GM21447 (cell line): ENCODE data around the gene TRAPPC2L.
"Not testable (repeated sequence)": the region's sequence is repeated elsewhere in the genome, so short reads cannot be mapped to it uniquely, and the experiment has no call there.

Experiments
- ATAC-seq: cut with Tn5 transposase; IDR thresholded peaks from one replicate; pipeline ENCODE4 v1.9.1; 2021; ENCODE audit not compliant: unreplicated experiment

TRAPPC2L gene

DNA sequence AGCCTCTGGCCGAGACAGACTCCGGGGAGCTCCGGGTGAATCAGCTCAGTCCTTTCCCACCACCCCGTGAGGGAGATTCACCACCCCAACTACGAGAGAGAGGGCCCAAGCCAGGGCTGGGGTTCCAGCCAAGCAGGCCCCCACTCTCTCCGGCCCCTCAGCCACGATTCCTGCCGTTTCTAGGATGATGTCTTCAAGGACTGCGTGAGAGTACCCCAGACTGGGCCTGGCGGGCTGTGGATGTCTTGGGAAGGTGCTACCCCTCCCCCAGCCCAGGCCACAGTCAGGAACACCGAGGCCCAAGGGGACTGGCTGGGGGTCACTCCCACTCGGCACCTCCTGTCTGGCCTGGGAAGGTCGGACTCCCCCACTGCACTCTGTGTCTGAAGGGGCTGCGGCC lies 31.1 kb downstream of the TRAPPC2L start:
- no peak for ATAC-seq

DNA sequence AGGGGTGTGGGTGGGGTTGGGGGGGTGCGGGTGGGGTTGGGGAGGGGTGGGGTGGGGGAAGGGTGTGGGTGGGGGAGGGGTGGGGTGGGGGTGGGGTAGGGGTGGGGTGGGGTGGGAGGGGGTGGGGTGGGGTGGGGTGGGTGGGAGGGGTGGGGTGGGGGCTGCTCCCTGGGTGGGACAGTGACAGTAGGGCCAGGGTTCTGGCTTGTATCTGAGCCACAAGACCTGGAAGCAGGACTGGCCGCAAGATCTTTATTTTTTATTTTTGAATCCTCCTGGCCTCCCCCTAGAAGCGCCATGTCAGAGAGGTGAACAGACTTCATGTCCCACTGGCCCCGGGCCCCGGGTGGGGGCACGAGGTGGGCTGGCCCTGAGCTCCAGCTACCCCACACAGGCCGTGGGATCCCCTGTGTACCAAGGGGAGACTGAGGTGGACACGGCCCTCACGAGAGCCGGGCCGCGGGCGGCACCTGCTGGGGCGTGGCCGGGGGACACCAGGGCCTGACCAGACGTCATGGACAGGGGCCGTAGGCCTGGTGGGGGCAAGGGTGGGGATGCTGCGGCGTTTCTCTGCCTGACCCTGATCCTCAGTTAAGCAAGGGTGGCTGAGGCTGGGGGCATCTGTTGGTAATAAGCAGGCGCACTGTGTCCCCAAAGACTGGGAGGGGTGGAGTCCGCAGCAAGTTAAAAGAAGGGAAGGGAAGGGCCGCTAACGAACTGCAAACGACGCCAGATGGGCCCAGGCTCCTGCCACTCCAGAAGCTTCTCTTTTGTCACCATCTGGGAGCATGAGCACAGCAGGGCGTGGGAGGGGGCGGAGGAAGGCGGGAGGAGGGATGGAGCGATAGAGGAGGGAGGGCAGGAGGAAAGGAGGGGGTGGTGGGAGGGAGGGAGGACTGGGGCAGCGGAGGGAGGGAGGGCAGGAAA lies 31.8 kb downstream of the TRAPPC2L start:
- ATAC-seq: no peak

DNA sequence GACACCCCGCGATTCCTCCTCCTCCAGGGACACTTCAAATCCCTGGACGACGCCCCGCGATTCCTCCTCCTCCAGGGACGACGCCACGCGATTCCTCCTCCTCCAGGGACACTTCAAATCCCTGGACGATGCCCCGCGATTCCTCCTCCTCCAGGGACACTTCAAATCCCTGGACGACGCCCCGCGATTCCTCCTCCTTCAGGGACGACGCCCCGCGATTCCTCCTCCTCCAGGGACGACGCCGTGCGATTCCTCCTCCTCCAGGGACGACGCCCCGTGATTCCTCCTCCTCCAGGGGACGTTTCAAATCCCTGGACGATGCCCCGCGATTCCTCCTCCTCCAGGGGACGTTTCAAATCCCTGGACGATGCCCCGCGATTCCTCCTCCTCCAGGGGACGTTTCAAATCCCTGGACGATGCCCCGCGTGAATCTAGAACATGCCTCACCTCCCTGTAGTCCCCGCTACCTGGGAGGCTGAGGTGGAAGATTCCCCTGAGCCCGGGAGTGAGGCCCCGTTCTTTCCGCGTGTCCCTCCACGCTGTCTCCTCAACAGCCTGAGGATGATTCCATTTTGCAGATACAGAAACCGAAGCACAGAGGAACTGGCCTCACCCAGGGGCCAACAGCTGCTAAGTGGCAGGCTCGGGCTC lies 32.9 kb downstream of the TRAPPC2L start:
- not testable (repeated sequence) for ATAC-seq

DNA sequence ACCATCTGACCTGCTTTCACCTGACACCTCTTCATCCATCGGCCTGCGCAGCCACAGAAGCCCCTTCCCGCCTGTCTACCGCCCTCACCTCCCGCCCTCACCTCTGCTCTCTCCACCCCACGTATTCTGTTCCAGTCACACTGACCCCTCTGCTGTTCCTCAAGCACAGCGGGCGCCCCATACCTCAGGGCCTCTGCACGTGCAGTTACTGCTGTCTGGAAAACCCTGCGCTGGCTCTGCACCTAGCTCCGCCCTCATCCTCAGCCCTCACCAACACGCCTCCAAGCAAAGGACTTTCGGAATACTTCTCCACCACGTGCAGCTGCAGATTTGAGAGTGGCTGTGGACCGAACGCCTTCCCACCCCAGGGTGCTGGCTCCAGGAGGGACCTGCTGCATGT lies 34.2 kb downstream of the TRAPPC2L start:
- no peak for ATAC-seq

DNA sequence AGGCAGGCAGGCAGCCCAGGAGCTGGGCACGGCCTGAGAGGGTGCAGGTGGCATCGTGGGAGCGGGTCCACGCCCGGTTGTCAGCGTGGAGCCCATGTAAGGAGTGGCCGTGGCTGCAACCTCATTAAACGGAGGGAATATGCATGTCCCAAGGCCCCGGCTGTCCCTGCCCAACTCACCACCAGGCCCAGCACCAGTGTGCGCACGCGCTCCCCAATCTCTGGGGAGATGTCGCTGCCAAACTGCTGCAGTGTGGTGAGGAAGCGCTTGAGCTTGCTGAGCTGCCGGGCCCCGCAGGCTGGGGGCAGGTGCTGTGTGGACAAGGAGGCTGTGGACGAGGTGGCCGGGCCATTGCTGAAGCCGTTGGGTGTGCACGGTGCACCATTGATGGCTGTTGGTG lies 35.1 kb downstream of the TRAPPC2L start:
- no peak for ATAC-seq

DNA sequence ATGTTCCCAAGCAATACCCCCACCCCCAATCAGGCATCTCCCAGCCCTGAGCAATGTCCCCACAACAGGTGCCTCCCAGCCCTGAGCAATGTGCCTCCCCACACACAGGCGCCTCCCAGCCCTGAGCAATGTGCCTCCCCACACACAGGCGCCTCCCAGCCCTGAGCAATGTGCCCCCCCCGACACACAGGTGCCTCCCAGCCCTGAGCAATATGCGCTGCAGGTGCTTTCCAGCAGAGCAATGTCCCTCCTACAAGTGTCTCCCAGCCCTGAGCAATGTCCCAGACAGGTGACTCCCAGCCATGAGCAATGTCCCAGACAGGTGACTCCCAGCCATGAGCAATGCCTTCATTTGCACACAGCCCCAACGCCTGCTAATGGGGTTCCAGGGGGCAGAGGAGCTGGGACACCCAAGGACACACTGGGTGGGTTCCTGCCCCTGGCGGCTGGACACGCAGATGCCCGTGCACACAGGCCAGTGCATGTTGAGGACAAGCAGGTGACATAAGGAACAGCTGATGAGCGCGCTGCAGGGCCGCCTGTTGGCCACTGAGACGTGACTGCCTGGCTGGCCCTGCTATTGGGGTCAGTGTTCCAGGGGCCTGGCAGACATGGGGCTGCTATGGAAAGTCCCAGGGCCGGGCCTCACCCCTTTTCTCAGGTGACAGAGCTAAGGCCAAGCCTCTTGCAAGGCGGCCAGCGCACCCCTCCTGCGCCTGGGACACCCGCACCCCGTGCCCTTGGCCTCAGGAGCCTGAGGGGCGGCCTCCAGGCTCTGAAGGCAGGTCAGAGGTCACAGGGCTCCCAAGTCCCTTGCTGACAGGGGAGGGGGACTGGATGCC lies 36.4 kb downstream of the TRAPPC2L start:
- no peak for ATAC-seq

DNA sequence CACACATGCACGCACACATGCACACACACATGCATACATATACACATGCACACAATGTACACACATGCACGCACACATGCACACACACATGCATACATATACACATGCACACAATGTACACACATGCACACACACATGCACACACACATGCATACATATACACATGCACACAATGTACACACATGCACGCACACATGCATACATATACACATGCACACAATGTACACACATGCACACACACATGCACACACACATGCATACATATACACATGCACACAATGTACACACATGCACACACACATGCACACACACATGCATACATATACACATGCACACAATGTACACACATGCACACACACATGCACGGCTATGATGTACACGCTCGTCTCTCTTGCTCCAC lies 37.3 kb downstream of the TRAPPC2L start:
- ATAC-seq: not testable (repeated sequence)

DNA sequence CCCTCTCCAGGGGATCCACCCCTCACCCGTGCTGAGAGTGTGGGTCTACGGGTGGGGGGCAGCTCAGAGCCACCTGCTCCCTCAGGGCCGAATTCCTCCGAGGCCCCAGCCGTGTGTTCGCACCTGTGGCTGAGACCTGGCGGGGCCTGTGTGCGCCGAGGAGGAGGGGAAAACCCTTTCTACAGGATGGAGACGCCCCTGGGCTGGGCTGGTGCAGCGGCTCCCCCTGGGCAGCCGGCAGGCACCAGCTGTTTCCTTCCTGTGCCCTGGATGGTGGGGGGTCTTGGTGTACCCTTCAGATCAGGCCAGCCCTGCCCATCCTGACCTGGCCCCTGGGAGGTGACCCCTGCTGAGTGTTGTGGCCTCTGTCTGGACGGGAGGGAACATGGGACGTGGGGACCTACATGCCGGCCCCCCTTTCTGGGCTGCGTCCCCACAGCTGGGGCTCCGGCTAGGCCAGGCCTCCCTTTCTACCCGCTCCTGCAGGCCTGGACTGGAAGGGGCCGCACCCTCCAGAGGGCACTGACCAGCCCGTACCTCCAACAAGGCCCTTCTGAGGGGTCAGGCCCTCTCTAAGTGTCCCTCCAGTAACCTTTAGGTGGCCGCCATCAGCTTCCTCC lies 37.9 kb downstream of the TRAPPC2L start:
- ATAC-seq: no peak

DNA sequence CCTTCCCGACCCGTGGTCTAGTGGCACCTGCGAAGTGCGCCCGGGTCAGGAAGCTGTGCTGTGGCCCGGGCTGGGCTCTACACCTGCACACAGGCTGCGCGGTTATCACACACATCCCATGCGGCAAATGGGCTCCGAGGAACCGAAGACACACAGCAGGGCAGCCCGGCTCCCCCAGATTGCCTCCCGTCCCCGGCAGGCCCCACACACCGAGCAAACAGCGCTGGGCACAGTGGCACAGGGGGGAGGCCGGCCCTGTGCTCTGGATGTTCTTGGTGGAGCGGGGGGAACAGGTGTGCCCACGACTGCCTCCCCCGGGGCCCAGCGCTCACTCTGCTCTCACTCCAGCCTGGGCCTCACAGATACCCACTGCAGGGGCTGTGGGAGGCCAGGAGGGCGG lies 38.4 kb downstream of the TRAPPC2L start:
- no peak for ATAC-seq

DNA sequence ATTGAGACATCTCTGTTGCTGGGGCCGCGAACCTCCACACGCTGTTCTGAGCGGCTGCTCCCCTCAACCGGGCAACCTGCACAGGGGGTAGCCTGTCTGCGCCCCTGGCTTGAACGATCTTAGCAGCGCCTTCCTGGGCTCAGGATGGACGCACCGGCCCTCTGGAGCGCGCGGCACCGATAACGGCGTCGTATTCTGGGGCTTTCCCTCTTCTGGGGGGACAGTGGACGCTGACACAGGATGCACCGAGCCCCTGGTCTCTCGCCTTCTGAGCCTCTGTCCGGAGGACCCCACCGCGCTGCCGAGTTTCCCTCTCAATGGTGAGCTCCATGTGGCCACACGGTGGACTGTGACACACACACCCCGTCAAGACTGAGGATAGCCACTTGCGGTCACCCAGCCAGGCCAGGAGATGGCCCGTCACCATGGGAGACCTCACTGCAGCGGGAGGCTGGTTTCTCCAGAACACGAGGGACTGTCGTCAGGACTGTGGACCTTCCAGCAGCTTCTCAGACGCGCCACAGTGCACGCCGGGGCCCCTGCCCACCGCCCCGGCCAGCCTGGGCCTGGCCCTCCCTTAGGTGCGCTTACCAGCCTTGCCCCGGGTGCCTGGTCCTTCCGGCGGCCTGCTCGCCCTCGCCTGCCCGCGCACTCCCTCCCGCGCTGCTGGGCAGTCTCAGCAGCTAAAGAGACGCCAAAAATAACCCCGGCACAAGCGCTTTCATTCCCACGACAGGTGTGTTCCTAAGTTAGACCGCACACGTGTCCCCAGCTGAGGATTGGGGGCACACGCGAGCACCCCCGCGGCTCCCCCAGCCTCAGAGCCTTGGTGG lies 39.5 kb downstream of the TRAPPC2L start:
- no peak for ATAC-seq

DNA sequence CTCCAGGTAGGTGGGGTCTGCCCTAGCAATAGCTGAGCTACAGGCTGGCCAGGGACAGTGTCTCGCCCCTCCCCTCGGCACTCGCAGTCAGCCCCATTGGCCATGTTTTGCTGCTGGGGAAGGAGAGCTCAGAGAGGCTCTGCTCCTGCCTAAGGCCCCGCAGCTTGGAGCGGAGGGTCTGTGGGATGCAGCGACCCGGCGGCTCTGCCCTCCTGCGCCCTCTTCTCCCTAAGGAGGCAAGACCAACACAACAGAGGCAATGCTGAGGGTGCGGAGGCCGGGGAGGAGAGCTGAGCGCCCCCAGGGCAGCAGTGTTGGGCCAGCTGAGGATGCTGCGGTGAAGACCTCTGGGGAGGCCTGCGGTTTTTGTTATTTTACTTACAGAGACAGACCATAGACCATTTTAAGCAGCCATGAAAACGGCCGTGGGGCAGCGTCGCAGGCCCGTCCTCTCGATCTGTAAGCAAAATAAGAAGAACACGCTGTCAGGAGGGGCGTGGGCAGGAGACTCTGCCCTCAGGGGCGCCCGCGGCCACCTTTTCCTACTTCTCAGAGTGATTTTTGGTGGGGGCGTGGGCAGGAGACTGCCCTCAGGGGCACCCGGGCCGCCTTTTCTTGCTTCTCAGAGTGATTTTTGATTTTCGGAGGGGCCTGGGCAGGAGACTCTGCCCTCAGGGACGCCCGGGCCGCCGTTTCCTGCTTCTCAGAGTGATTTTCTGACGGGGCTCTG lies 40.9 kb downstream of the TRAPPC2L start:
- no peak for ATAC-seq

DNA sequence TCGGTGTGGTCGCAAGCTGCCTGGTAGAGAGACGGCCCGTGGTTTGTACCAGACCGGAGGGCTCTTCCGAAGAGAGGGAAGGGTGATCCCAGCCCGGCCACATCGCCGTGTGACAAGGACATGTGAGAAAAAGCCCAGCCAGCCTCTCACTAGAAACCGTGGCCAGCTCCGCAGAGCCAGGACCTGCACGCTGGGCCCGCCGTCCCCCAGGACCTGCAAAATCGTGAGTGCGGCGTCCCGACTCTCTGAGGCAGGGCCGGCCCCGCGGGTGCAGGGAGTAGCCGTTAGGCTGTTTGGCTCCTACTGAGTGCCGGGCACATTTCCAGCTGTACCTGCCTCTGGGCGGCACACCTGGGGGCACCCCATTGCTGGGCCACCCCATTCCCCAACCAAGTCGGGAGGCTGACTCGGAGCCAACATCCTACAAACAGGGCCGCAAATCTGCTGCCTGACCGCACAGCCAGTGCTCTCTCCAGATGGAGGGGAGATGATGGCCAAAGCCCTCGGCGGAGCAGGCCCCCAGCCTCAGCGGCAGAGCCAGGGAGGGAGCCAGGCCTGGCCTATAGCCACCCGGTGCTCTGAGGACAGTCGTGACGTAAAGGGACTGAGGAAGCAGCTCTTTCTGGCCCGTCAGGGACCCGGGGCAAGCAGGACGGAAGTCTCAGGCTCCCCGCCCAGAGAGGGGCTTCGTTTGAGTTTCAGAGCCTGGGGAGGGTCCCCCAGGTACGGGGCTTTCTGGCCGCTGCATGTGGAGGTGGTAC lies 43.2 kb downstream of the TRAPPC2L start:
- ATAC-seq: no peak

DNA sequence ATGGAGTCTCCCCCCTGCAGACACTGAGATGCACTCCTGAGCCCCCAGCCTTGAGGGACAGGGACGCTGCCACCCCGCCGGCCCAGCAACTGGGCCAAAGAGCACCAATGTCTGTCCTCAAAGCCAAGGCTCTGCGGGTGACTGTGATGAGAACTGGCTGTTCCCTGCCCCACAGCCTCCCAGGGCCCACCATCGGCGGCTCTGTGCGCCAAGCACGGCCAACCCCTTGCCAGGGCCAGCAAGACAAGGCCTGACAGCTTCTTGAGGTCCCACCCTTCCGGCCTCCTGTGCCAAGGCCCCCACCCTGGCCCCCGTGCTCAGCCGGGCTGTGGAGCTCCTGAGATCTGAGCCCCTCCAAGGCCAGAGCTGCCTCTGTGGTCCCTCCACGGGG lies 43.7 kb downstream of the TRAPPC2L start:
- no peak for ATAC-seq

DNA sequence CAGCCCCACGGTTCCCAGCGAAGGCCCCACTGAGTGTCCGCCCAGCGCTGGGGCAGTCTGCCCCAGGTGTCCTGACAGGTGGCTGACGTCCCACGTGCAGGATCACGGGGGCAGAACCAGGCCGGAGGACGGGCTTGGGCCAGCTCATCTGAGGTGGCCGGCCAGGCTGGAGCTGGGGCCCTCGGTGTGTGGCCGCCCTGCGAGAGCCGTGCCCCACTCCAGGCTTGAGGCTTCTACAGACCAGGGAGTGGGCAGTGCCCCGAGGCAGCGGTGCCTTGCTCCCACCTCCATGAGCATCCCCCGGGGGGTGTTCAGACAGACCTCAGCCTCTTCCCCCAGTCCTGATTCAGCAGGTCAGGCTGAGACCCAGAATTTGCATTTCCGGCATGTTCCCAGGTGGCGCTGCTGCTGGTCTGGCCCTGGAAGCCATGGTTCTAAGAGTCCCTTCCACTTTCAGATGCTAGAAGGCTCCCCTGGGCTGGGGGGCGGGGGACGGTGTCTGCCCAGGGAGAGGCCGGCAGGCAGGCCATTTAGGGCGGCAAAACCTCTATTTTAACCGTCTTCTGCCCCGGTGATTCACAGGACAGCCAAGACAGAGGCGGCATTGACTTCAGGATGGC lies 44.9 kb downstream of the TRAPPC2L start:
- no peak for ATAC-seq

DNA sequence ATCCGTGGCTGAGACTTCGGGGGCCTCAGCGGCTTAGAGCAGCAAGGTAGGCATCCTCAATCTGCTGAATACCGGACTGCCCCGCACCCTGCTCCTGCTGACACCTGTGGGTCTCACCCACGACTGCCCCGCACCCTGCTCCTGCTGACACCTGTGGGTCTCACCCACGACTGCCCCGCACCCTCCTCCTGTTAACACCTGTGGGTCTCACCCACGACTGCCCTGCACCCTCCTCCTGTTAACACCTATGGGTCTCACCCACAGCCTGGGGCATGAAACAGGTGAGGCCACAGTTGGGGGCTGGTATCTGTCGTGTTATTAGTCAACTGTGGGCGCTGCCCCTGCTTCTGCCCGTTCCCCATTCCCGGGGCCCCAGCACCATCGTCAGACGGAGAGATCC lies 45.8 kb downstream of the TRAPPC2L start:
- ATAC-seq: no peak

DNA sequence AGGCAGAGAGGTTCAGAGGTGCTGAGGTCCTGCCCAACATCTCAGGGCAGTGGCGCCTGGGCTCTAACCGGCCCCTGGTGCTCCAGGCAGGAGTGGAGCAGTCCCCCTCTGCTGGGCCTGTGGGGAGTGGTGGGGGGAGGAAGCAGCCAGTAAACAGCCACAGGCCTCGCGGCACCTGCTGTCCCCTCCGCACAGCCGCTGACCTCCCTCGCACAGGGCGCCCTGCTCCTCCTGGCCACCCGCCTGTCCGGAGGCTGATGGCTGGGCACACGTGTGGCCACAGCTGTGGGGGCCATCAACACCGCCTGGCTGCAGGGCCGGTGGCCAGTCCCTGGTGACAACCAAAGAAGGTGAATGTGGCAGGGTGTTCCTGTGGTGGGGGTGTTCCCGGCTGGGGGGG lies 46.3 kb downstream of the TRAPPC2L start:
- ATAC-seq: no peak

DNA sequence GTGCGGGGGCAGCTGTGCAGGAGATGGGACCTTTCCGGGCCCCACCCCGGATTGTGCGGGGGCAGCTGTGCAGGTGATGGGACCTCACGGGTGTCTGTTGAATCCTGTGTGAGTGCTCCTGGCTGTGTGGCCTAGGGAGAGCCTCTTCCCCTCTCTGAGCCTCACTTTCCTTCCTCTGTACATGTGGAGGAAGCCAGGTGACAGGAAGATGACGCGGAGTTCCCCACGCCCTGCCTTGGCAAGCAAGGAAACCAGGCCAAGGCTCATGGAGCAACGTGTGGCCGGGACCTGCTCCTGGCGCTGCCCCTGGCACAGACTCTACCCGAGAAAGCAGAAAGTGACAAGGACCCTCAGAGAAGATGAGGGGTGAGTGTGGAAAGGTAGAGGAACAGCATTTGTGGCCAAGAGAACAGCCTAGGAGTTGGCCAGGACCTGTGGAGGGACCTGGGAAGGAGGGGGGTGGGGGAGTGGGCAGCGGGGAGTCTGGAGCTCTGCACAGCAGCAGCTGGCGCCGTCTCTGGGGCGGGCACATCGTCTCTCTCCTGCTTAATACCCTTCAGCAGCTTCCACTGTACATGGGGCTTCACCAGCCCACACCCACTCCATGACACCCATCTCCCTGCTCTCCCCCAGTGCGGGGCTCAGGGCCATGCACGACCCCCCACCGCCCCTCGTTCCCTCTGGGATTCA lies 47.9 kb downstream of the TRAPPC2L start:
- ATAC-seq: no peak

DNA sequence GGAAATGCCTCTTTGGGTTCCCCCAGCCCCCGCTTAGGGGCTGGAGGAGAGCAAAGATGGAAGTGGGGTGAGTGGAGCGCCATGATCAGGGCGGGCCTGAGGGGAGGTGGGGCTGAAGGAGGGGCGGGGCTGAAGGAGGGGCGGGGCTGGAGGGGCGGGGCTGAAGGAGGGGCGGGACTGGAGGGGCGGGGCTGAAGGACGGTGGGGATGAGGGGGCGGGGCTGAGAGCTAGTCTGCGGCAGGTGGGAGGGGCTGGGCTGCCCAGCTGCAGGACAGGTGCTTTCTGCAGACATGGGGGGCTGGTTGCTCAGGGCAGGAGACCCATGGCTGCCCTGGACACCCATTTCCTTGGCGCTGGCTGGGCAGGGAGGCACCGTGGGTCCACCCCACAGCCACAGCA lies 48.6 kb downstream of the TRAPPC2L start:
- ATAC-seq: no peak
